GM21526 (cell line): ENCODE measurements around the gene MEA1.
"Not testable (repeated sequence)": the region's sequence is repeated elsewhere in the genome, so short reads cannot be mapped to it uniquely, and the experiment has no call there.

Experiments used
- ATAC-seq: cut with Tn5 transposase; IDR thresholded peaks from one replicate; pipeline ENCODE4 v1.9.1; 2021; ENCODE audit warnings: moderate library complexity; ENCODE audit not compliant: unreplicated experiment, low FRiP score

The MEA1 gene

GRCh38 chr6:43013097-43013842 is 476 bp downstream of the MEA1 start:
- ATAC-seq, result peak; percentile 4

- ATAC-seq, result no peak
Observed at GRCh38 chr6:43012364-43012763, 1.4 kb downstream of the MEA1 start.

GRCh38 chr6:43011207-43011606 is 2.5 kb downstream of the MEA1 start:
- ATAC-seq, result no peak

- no peak for ATAC-seq
Observed at GRCh38 chr6:43009124-43009523, 4.6 kb downstream of the MEA1 start.

- no peak for ATAC-seq
Observed at GRCh38 chr6:43007126-43007525, 6.6 kb downstream of the MEA1 start.

GRCh38 chr6:43006251-43006650 is 7.5 kb downstream of the MEA1 start:
- no peak for ATAC-seq

GRCh38 chr6:43005844-43006243 is 7.9 kb downstream of the MEA1 start:
- ATAC-seq, result no peak

- no peak for ATAC-seq
Observed at GRCh38 chr6:43001843-43002242, 11.9 kb downstream of the MEA1 start.

GRCh38 chr6:42998205-42998604 is 15.5 kb downstream of the MEA1 start:
- not testable (repeated sequence) for ATAC-seq

GRCh38 chr6:42996513-42996912 is 17.2 kb downstream of the MEA1 start:
- ATAC-seq, result no peak

- no peak for ATAC-seq
Observed at GRCh38 chr6:42993445-42993844, 20.3 kb downstream of the MEA1 start.

- ATAC-seq, result no peak
Observed at GRCh38 chr6:42989923-42990322, 23.8 kb downstream of the MEA1 start.

GRCh38 chr6:42988486-42989020 is 25.2 kb downstream of the MEA1 start:
- ATAC-seq, result no peak

- no peak for ATAC-seq
Observed at GRCh38 chr6:42987533-42988451, 26.0 kb downstream of the MEA1 start.

GRCh38 chr6:42984924-42985475 is 28.7 kb downstream of the MEA1 start:
- no peak for ATAC-seq

GRCh38 chr6:42984001-42984923 is 29.5 kb downstream of the MEA1 start, which contains the start of gene PPP2R5D:
Gene PPP2R5D (plus strand): TSS chr6:42984570. CDS start chr6:42984678, 108 bp downstream.
- peak; percentile 88 for ATAC-seq

GRCh38 chr6:42981836-42982235 is 31.9 kb downstream of the MEA1 start:
- ATAC-seq, result no peak

GRCh38 chr6:42979523-42980177 is 34.1 kb downstream of the MEA1 start:
- ATAC-seq, result peak; percentile 1

GRCh38 chr6:42978839-42979522 is 34.8 kb downstream of the MEA1 start, which contains the start of gene PEX6:
Gene PEX6 (minus strand): TSS chr6:42979181. CDS start chr6:42979150, 31 bp downstream.
- ATAC-seq, result peak; percentile 71
